ENCODE results near the gene OLA1.
"Not testable (repeated sequence)": the region's sequence is repeated elsewhere in the genome, so short reads cannot be mapped to it uniquely, and the experiment has no call there.

OLA1 gene

DNA sequence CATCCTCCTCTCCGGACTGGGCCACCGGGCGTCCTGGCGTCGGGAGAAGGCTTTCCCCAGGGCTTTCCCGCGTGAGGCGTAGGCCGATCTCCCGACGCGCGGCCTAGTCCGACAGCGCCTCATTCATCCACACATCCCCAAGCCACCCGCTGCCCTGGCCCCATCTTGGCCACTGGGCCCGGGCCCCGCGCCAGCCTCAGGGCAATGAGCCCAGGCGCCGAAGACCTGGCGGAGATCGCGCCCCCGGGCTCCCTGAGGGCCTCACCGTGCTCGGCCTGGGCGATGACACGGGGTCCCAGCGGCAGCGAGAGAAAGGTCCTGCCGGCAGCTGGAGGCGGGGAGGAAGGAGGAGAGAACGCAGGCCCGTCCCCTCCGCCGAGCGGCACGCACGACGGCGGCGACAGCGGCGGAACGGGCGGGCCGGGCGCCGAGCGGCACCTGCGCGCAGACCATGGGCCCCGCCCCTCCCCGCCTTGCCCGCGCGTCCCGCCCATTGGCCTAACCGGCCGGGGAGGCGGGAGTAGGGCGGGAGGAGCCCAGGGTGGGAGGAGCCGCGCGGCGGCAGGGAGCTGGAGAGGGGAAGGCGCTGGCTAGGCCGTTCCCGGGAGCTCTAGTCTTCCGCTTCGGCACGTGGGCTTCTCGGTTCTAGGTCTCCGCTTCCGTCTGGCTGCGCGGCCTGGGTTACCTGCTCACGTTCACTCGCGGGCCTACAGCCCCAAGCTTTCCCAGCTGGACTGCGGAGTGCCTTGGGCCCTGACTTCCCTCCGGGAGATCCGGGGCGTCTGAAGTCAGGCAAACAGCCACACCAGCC is at the start of gene OLA1:
TSS of gene OLA1 (minus strand) at position 346 of the 811 bp plus-strand sequence. CDS start 1,717 bp downstream, outside the sequence.
- peak; percentile 99 for DNase-seq
- peaks cover 37% of the 10 kb centered on the region for H3K4me1 Mint-ChIP-seq (ENCODE audit: low read depth)
- H3K9me3 Mint-ChIP-seq: no peaks in the 10 kb centered on the region
- H3K36me3 Mint-ChIP-seq (ENCODE audit: low read depth): peaks cover 42% of the 10 kb centered on the region
- H3K27ac Mint-ChIP-seq: peak within 1 kb of the TSS; percentile 94
- peak within 1 kb of the TSS; percentile 89 for H3K4me3 Mint-ChIP-seq
- H3K27me3 Mint-ChIP-seq: no peaks in the 10 kb centered on the region

DNA sequence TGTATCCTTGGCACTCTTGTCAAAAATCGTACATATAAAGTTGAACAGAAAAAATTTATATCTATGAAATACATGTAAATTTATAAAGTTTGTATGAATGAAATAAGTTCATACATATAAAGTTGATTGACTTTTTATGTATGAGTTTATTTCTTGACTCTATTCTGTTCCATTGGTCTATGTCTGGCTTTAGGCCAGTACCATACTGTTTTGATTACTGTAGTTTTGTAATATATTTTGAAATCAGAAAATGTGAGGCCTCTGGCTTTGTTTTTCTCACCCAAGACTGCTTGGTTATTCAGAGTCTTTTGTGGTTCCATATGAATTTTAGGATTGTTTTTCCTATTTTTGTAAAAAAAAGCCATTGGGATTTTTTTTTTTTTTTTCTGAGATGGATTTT is 44.6 kb upstream of the OLA1 start:
- peaks cover 2% of the 10 kb centered on the region for H3K36me3 Mint-ChIP-seq (ENCODE audit: low read depth)
- H3K4me1 Mint-ChIP-seq (ENCODE audit: low read depth): no peaks in the 10 kb centered on the region
- DNase-seq: no peak
- H3K27ac Mint-ChIP-seq: no peak overlapping the region
- H3K4me3 Mint-ChIP-seq: no peak overlapping the region
- peaks cover 3% of the 10 kb centered on the region for H3K9me3 Mint-ChIP-seq
- H3K27me3 Mint-ChIP-seq: peaks cover 27% of the 10 kb centered on the region

DNA sequence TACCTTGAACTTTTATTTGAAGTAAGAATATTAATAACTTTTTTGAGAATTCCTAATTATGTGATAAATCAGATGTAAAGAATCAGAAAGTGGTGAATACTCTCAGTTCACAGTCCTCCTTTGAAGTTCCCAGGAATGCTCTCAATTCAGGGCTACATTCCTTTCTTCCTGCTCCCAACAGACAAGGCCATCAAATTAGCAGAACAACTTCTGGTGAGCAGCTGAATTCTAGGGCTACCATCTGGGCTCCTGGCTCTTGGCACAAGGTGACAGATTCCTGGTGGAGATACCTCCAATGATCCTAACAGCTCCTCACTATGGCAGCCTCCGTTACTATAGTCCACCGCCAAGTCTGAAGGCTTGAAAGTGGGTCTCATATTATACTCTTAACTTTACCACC is 37.8 kb upstream of the OLA1 start:
- H3K4me3 Mint-ChIP-seq: no peak overlapping the region
- H3K36me3 Mint-ChIP-seq (ENCODE audit: low read depth): no peaks in the 10 kb centered on the region
- peaks cover 49% of the 10 kb centered on the region for H3K27me3 Mint-ChIP-seq
- H3K9me3 Mint-ChIP-seq: no peaks in the 10 kb centered on the region
- no peak overlapping the region for H3K27ac Mint-ChIP-seq
- DNase-seq: no peak
- no peaks in the 10 kb centered on the region for H3K4me1 Mint-ChIP-seq (ENCODE audit: low read depth)

DNA sequence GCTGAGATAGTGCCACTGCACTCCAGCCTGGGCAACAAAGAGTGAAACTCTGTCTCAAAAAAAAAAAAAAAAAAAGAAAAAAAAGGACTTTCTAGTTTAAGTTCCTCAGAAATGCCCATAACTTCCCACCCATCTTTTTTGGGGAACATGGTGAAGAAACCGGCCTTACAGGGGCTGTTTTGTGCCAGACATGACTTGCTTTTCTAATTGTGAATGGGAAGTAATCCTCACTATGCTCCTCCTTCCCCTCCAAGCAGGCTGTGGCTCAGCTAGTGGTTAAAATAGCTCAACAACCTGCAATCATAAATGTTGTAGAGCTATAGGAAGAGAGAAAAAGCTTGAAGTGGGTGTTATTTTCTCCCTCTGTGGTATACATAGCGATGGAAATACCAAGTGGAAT is 34.1 kb upstream of the OLA1 start:
- H3K36me3 Mint-ChIP-seq (ENCODE audit: low read depth): no peaks in the 10 kb centered on the region
- no peak overlapping the region for H3K27ac Mint-ChIP-seq
- no peak for DNase-seq
- H3K4me3 Mint-ChIP-seq: no peak overlapping the region
- no peaks in the 10 kb centered on the region for H3K4me1 Mint-ChIP-seq (ENCODE audit: low read depth)
- H3K27me3 Mint-ChIP-seq: peaks cover 41% of the 10 kb centered on the region
- H3K9me3 Mint-ChIP-seq: no peaks in the 10 kb centered on the region

DNA sequence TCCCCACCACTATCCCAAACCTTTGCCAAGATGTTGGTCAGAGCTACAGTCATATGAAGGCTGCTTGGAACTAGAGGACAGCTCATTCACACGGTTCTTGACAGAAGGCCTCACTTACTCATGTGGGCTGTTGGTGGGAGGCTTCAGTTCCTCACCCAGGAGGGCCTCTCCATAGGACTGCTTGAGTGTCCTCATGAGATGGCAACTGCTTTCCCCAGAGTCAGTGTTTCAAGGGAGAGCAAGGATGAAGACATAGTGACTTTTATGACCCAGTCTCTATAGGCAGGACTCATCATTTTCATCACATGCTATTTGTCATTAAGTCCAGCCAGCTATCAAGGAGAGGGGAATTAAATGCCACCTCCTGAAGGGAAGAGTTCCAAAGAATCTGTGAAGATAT is 33.4 kb upstream of the OLA1 start:
- Mint-ChIP-seq H3K27ac (no peak overlapping the region), H3K27me3 (peaks cover 41% of the 10 kb centered on the region), H3K9me3 (no peaks in the 10 kb centered on the region), H3K36me3 (ENCODE audit: low read depth) (no peaks in the 10 kb centered on the region), H3K4me1 (ENCODE audit: low read depth) (no peaks in the 10 kb centered on the region), H3K4me3 (no peak overlapping the region)
- no peak for DNase-seq

DNA sequence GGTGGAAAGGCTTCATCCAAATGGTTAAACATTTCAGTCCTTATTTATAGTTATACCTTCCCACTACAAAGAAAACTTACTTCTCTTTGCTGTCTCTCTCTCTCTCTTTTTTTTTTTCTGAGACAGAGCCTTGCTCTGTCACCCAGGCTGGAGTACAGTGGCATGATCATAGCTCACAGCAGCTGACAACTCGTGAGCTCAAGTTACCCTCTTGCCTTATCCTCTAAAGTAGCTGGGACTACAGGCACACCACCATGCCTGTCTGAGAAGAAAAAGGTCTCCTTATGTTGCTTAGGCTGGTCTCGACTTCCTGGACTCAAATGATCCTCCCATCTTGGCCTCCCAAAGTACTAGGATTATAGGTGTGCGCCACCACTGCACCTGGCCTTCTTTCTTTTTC is 32.3 kb upstream of the OLA1 start:
- no peak overlapping the region for H3K4me3 Mint-ChIP-seq
- no peaks in the 10 kb centered on the region for H3K4me1 Mint-ChIP-seq (ENCODE audit: low read depth)
- no peak for DNase-seq
- H3K36me3 Mint-ChIP-seq (ENCODE audit: low read depth): no peaks in the 10 kb centered on the region
- no peaks in the 10 kb centered on the region for H3K9me3 Mint-ChIP-seq
- peaks cover 32% of the 10 kb centered on the region for H3K27me3 Mint-ChIP-seq
- H3K27ac Mint-ChIP-seq: no peak overlapping the region

DNA sequence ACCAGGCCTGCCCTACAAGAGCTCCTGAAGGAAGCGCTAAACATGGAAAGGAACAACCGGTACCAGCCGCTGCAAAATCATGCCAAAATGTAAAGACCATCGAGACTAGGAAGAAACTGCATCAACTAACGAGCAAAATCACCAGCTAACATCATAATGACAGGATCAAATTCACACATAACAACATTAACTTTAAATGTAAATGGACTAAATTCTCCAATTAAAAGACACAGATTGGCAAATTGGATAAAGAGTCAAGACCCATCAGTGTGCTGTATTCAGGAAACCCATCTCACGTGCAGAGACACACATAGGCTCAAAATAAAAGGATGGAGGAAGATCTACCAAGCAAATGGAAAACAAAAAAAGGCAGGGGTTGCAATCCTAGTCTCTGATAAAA is 21.9 kb upstream of the OLA1 start:
- not testable (repeated sequence) for H3K9me3 Mint-ChIP-seq; H3K4me3 Mint-ChIP-seq; H3K4me1 Mint-ChIP-seq (ENCODE audit: low read depth); DNase-seq; H3K36me3 Mint-ChIP-seq (ENCODE audit: low read depth); H3K27ac Mint-ChIP-seq
- peaks cover 29% of the 10 kb centered on the region for H3K27me3 Mint-ChIP-seq

DNA sequence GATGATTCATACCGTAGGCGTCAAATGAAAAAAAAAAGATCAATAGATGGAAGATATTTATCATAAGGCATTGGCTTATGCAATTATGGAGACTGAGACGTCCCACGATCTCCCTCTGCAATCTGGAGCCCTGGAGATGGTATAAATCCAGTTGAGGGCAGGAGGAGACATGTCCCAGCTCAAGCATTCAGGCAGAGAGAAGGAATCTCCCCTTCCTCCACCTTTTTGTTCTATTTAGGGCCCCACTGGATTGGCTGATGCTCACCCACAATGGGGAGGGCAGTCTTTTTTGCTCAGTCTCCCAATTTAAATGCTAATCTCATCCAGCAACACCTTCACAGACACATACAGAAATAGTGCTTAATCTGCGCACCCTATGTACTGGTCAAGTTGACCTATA is 18.0 kb upstream of the OLA1 start:
- DNase-seq: no peak
- Mint-ChIP-seq H3K4me1 (ENCODE audit: low read depth) (no peaks in the 10 kb centered on the region), H3K4me3 (no peak overlapping the region), H3K36me3 (ENCODE audit: low read depth) (no peaks in the 10 kb centered on the region), H3K27me3 (peaks cover 45% of the 10 kb centered on the region), H3K27ac (no peak overlapping the region), H3K9me3 (no peaks in the 10 kb centered on the region)

DNA sequence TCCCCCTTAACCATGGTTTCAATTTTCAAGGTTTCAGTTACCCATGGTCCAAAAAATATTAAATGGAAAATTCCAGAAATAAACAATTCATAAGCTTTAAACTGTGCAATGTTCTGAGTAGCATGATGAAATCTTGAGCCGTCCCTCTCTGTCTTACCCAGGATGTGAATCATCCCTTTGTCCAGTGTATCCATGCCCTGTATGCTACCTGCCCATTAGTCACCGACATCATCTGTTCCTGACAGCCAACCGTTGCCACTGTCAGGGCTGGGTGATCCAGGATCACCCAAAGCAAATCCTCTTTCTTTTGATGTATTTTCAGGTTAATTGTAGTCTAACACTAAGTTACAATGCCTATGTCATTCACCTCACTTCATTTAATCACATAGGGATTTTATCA is 15.7 kb upstream of the OLA1 start:
- H3K36me3 Mint-ChIP-seq (ENCODE audit: low read depth): no peaks in the 10 kb centered on the region
- DNase-seq: no peak
- H3K4me1 Mint-ChIP-seq (ENCODE audit: low read depth): no peaks in the 10 kb centered on the region
- no peak overlapping the region for H3K27ac Mint-ChIP-seq
- H3K9me3 Mint-ChIP-seq: no peaks in the 10 kb centered on the region
- H3K4me3 Mint-ChIP-seq: no peak overlapping the region
- H3K27me3 Mint-ChIP-seq: peaks cover 48% of the 10 kb centered on the region

DNA sequence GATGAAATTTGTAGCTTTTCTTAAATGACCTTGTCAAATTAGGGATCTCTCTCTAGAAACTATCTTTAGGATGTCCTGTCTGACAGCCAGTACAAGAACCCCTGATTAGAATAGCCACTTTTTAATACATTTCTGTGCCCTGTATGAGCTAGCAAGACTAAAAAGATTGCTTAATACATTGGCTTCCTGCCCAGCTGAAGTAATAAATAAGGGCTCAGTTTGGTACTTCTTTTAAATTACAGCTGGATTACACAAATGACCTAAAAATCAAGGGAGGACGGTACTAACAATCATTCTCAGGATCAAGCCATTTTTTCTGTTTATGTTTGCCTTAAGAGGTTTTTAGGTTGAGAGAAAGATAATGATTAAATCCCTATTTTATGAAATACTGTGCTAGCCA is 11.6 kb upstream of the OLA1 start:
- Mint-ChIP-seq H3K27me3 (peaks cover 19% of the 10 kb centered on the region), H3K4me1 (ENCODE audit: low read depth) (no peaks in the 10 kb centered on the region), H3K36me3 (ENCODE audit: low read depth) (no peaks in the 10 kb centered on the region), H3K9me3 (no peaks in the 10 kb centered on the region), H3K27ac (no peak overlapping the region), H3K4me3 (no peak overlapping the region)
- no peak for DNase-seq

DNA sequence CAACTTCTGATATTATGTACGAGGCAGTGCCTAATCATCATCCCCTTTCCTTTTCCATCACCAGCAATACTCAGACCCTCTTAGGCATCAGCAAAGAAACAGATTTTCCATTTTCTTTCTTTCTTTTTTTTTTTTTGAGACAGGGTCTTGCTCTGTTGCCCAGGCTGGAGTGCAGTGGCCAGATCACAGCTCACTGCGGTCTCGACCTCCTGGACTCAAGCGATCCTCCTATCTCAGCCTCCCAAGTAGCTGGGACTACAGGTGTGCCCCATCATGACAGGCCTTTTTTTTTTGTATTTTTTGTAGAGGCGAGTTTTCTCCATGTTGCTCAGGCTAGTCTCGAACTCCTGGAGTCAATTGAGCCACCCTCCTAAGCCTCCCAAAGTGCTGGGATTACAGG is 5.9 kb upstream of the OLA1 start:
- no peak for DNase-seq
- Mint-ChIP-seq H3K4me1 (ENCODE audit: low read depth) (peaks cover 1% of the 10 kb centered on the region), H3K9me3 (no peaks in the 10 kb centered on the region), H3K27ac (no peak overlapping the region), H3K27me3 (no peaks in the 10 kb centered on the region), H3K36me3 (ENCODE audit: low read depth) (no peaks in the 10 kb centered on the region), H3K4me3 (no peak overlapping the region)

DNA sequence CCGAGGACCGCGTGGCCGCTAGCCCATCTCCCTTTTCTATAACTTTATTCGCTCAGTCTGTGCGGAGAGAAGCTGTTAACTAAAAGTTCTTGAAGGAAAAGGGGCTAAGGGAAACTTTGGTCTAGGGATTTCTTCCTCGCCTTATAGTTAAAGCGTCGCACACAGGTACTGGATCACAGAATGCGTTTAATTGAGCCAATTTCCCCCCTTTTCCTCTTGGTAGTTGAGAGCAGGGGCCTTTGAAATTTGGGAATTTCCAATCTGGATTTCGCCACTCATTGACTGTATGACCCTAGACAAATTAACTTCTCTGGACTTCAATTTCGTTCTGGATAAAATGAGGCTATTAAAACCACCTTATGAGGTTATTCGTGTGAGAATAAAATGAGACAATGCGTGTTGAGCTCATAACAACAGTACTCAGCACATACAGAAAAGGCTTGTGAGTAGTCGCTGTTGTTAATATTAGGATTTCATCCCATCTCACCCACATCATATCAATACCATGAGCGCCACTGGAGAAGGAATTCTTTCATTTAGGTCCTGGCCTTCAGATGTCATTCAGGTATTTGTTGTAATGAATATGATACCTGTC is 763 bp upstream of the OLA1 start:
- Mint-ChIP-seq H3K4me1 (ENCODE audit: low read depth) (peaks cover 32% of the 10 kb centered on the region), H3K4me3 (peak overlapping the region; percentile 85), H3K9me3 (no peaks in the 10 kb centered on the region), H3K27ac (peak overlapping the region; percentile 94), H3K27me3 (no peaks in the 10 kb centered on the region), H3K36me3 (ENCODE audit: low read depth) (peaks cover 36% of the 10 kb centered on the region)
- DNase-seq: no peak

DNA sequence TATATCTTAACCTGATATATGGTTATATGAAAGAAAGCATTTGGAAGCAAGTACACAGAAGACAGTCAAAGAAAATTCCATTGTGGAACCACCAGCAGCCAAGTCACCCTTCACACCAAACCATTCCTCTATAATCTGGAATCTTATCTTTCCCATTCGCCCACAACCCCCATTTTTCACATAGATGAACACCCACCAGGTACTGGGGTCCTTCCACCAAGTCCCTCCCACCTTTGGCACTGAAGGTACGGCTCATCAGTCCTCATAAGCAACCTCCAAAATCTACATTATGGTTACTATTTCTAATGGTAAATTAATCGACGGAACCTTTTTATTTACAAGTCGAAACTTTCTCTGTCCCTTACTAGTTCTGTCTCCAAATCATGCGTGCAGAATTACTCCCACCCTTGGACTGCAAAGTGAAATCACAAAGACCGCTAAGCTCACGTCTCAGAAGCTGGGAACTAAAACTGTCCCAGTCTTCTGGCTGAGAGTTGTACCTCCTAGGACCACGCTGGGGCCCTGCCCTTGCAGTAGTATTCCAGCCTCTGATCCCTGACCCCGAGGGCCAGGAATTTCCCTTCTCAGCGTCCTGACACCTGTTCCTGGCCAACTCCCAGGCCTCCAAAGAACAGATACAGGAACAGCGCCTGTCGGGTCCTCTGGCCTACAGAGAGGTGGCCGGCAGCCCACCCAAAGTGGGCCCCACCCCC is 702 bp downstream of the OLA1 start:
- H3K9me3 Mint-ChIP-seq: no peaks in the 10 kb centered on the region
- peak overlapping the region; percentile 89 for H3K4me3 Mint-ChIP-seq
- DNase-seq: no peak
- H3K27me3 Mint-ChIP-seq: no peaks in the 10 kb centered on the region
- peak overlapping the region; percentile 91 for H3K27ac Mint-ChIP-seq
- peaks cover 37% of the 10 kb centered on the region for H3K4me1 Mint-ChIP-seq (ENCODE audit: low read depth)
- peaks cover 49% of the 10 kb centered on the region for H3K36me3 Mint-ChIP-seq (ENCODE audit: low read depth)

DNA sequence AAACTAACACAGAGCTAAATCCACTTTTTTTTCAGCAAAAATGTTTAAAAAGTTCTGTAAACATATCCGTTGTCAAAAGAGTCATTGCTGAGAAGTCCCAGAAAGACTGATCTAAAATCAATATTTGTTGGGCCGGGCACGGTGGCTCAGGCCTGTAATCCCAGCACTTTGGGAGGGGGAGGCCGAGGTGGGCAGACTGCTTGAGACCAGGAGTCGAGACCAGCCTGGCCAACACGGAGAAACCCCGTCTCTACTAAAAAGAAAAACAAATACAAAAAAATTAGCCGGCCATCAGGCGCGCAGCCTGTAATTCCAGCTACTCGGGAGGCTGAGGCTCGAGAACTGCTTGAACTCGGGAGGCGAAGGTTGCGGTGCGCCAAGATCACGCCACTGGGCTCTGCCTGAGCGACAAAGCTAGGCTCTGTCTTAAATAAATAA is 1.4 kb downstream of the OLA1 start:
- H3K9me3 Mint-ChIP-seq: no peaks in the 10 kb centered on the region
- H3K36me3 Mint-ChIP-seq (ENCODE audit: low read depth): peaks cover 56% of the 10 kb centered on the region
- no peaks in the 10 kb centered on the region for H3K27me3 Mint-ChIP-seq
- H3K4me1 Mint-ChIP-seq (ENCODE audit: low read depth): peaks cover 40% of the 10 kb centered on the region
- peak overlapping the region; percentile 89 for H3K4me3 Mint-ChIP-seq
- no peak overlapping the region for H3K27ac Mint-ChIP-seq
- DNase-seq: no peak

DNA sequence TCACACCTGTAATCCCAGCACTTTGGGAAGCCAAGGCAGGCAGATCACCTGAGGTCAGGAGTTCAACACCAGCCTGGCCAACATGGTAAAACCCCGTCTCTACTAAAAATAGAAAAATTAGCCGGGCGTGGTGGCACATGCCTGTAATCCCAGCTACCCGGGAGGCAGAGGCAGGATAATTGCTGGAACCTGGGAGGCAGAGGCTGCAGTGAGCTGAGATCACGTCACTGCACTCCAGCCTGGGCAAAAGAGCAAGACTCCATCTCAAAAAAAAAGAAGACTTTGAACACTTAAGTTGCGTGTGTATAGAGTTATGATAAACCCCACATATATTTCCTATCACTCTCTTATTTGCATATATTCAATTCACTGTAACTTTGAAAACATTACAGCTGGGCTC is 2.7 kb downstream of the OLA1 start:
- Mint-ChIP-seq H3K36me3 (ENCODE audit: low read depth) (peaks cover 69% of the 10 kb centered on the region), H3K4me1 (ENCODE audit: low read depth) (peaks cover 46% of the 10 kb centered on the region)
- not testable (repeated sequence) for H3K27ac Mint-ChIP-seq, DNase-seq, H3K9me3 Mint-ChIP-seq, H3K27me3 Mint-ChIP-seq, H3K4me3 Mint-ChIP-seq
